Bronchial epithelial cell (primary cell): ENCODE measurements around the gene CD48. TPM values are rescaled to one million over a fixed set of nuclear protein-coding genes. Genes with fewer than 3 reads are reported as not detected.

Experiments used
- DNase-seq: peaks from one replicate; pipeline ENCODE4 v3.0.0-alpha.2; 2010; ENCODE audit warnings: low read depth
- FAIRE-seq: peaks from 2 replicates; lab custom pipeline; 2011; peaks lifted over from hg19 to GRCh38; lab: Jason Lieb, UNC
- H3K27me3 ChIP-seq: 2 replicates; pipeline ENCODE4 v1.5.1; 2011; ENCODE audit warnings: low read length; ENCODE audit not compliant: control insufficient read depth, insufficient read depth
- H3K36me3 ChIP-seq: 2 replicates; pipeline ENCODE4 v1.5.1; 2011; ENCODE audit warnings: low read length; ENCODE audit not compliant: control insufficient read depth, insufficient read depth
- H3K4me3 ChIP-seq: 2 replicates; pipeline ENCODE4 v1.5.1; 2011; ENCODE audit warnings: mild to moderate bottlenecking, low read depth, low read length, control low read depth
- total RNA-seq: library from RNA; depleted of rRNA; stranded (reverse); fragments of >200 nt; gene quantifications from 2 replicates; pipeline ENCODE4 v1.2.1, GENCODE V29; 2014
- TF ChIP-seq, protein P1 (sequence below): IDR thresholded peaks from 2 replicates; pipeline ENCODE4 v1.5.1; 2011; ENCODE audit warnings: mild to moderate bottlenecking, moderate library complexity, low read length, control low read depth, inconsistent platforms; ENCODE audit not compliant: insufficient read depth, severe bottlenecking

CD48 gene
- total RNA-seq, 1 donor from 2014 or later: not detected

DNA sequence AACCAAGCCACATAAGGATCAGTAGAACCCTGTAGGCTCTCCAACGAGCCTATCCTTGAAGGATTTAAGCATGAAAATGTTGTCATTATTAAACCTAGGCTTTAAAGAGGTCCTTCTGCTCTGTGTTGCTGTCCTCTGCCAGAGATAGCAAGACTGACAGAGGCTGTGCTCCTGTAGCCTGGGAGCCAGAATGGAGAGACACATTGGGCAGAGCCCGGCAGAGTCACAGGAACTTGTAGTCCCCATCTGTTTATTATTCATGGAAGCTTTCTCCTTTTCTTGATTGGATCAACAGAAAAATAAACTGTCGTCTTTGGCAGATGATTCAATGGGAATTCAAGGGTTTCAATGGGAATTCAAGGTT is 45.6 kb downstream of the CD48 start:
- Histone ChIP-seq H3K27me3 (no peaks in the 10 kb centered on the region), H3K4me3 (no peak overlapping the region), H3K36me3 (no peaks in the 10 kb centered on the region)
- FAIRE-seq: no peak
- no peak for DNase-seq
- TF ChIP-seq, protein P1, sequence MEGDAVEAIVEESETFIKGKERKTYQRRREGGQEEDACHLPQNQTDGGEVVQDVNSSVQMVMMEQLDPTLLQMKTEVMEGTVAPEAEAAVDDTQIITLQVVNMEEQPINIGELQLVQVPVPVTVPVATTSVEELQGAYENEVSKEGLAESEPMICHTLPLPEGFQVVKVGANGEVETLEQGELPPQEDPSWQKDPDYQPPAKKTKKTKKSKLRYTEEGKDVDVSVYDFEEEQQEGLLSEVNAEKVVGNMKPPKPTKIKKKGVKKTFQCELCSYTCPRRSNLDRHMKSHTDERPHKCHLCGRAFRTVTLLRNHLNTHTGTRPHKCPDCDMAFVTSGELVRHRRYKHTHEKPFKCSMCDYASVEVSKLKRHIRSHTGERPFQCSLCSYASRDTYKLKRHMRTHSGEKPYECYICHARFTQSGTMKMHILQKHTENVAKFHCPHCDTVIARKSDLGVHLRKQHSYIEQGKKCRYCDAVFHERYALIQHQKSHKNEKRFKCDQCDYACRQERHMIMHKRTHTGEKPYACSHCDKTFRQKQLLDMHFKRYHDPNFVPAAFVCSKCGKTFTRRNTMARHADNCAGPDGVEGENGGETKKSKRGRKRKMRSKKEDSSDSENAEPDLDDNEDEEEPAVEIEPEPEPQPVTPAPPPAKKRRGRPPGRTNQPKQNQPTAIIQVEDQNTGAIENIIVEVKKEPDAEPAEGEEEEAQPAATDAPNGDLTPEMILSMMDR: no peak

DNA sequence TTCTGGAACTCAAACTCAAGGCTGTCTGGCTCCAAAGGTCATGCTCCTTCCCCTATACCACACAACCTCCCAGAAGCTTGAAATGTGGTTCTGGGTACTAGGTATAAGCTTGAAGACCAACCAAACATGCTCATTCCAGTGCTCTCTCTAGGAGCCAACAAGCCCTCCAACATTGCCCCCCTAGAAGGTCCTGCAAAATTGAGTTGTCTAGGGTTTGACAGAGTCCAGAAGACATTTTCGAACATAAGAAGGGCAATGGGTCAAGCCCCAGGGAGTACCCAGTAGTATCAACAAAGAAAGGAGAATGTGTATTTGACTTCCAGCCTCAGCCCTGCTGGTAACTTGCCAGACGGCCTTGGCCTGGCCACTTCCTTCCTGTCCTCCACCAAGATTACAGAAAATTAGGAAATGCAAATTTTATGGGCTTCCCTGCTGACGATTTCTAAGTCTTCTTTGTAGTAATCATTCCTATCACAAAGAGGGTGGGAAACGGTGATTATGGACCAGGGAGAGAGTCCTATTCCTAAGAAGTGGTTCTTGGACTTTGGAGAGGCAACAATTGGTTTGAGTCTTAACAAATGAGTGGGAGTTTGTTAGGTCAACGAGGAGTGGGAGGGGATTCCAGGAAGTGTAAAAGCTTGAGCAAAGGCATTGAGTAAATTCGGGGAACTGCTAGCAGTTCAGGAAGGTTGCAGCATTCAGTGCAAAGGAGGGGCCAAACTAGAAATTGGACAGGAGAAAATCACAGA is 46.1 kb downstream of the CD48 start:
- FAIRE-seq (no peak), DNase-seq (no peak)
- Histone ChIP-seq H3K36me3 (no peaks in the 10 kb centered on the region), H3K27me3 (no peaks in the 10 kb centered on the region), H3K4me3 (no peak overlapping the region)
- TF ChIP-seq, protein P1: no peak

DNA sequence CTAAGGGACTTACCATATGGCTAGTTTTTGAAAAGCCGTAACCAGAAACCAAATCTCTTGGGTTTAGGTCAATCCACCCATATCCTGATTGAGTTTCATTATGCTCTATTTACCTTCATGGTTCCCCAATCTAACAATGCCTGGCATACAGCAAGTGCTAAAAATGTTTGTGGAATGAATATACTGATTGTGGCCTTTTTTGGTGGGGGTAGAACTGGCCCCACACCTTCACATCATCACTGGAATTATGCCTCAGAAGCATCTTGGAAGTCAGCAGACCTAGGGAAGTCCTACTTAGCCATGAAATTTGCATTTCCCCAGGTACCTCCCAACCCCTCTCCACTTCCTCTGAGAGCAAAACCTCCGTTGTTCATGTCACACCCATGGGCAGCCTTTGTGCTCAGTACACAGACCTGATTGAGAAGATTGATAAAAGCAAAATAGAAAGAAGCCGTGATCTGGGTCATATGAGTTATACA is 47.0 kb downstream of the CD48 start:
- FAIRE-seq: no peak
- H3K36me3 ChIP-seq: no peaks in the 10 kb centered on the region
- TF ChIP-seq, protein P1: no peak
- H3K4me3 ChIP-seq: no peak overlapping the region
- no peak for DNase-seq
- H3K27me3 ChIP-seq: no peaks in the 10 kb centered on the region

DNA sequence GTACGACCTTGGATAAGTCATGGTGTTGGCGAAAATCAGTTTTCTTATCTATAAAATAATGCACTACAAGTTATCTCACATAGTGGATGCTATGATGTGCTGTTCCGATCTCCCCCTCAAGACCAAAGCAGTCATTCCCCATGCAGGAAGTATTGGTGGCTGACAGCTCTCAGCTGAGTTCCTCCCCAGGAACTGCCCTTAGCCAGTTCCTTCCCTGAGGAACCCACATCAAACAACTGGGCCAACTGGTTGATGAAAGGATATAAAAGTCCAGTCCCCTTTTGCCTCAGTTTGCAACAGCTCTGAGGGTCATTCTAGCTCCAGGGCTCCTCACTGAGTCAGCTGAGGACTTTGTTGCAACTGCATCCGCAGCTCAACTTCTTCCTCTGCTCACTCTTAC is 48.7 kb downstream of the CD48 start:
- Histone ChIP-seq H3K4me3 (no peak overlapping the region), H3K27me3 (no peaks in the 10 kb centered on the region), H3K36me3 (no peaks in the 10 kb centered on the region)
- peak; percentile 18 for FAIRE-seq
- TF ChIP-seq, protein P1: no peak
- DNase-seq: no peak

DNA sequence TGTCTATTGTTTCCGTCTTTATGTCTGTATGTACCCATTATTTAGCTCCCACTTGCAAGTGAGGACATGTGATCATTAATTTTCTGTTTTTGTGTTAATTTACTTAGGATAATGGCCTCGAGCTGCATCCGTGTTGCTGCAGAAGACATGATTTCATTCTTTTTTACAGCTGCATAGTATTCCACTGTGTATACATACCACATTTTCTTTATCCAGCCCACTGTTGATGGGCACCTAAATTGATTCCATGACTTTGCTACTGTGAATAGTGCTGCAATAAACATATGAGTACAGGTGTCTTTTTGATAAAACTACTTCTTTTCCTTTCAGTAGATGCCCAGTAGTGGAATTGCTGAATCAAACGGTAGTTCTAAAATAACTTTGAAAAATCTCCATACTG is 52.1 kb downstream of the CD48 start:
- Histone ChIP-seq H3K4me3 (no peak overlapping the region), H3K27me3 (no peaks in the 10 kb centered on the region), H3K36me3 (no peaks in the 10 kb centered on the region)
- TF ChIP-seq, protein P1: no peak
- DNase-seq: no peak
- no peak for FAIRE-seq

DNA sequence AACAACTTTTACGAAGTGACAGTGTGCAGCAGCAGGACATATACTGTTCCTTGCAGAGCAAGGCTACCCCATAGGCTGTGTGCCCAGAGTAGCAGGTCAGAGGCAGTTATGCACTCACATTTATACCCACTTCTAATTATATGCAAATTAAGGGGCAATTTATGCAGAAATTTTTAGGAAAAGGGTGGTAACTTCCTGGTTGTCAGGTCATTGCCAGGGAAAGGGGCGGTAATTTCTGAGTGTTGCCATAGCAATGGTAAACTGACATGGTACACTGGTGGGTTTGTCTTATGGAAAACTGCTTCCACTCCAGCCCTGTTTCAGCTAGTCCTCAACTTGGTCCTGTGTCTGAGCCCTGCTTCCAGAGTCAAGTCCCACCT is 52.8 kb downstream of the CD48 start:
- TF ChIP-seq, protein P1: no peak
- no peak for FAIRE-seq
- no peak for DNase-seq
- H3K27me3 ChIP-seq: no peaks in the 10 kb centered on the region
- H3K4me3 ChIP-seq: no peak overlapping the region
- no peaks in the 10 kb centered on the region for H3K36me3 ChIP-seq
